Dermis microvascular lymphatic vessel endothelial cell (primary cell): Measurements from ENCODE around the gene CTNNBL1. TPM values are rescaled to one million over a fixed set of nuclear protein-coding genes. Genes with fewer than 3 reads are reported as not detected.
"Not testable (repeated sequence)": the region's sequence is repeated elsewhere in the genome, so short reads cannot be mapped to it uniquely, and the experiment has no call there.

Source experiments
- DNase-seq, 2 donors: peaks; one replicate each; pipeline versions ENCODE4 v3.0.0 to v3.0.0-alpha.2; 2010; ENCODE audit warnings: low read depth in 2 of 2
- total RNA-seq: library from RNA; depleted of rRNA; stranded (reverse); fragments of >200 nt; gene quantifications from 2 replicates; pipeline ENCODE4 v1.2.1, GENCODE V29; 2014

The CTNNBL1 gene
- total RNA-seq, 1 donor from 2014 or later: 22.7 TPM

GRCh38 chr20:37850724-37851355 is 157.0 kb downstream of the CTNNBL1 start:
- no peak for DNase-seq

- DNase-seq: no peak
Measured at GRCh38 chr20:37852666-37853065, 158.8 kb downstream of the CTNNBL1 start.

DNA sequence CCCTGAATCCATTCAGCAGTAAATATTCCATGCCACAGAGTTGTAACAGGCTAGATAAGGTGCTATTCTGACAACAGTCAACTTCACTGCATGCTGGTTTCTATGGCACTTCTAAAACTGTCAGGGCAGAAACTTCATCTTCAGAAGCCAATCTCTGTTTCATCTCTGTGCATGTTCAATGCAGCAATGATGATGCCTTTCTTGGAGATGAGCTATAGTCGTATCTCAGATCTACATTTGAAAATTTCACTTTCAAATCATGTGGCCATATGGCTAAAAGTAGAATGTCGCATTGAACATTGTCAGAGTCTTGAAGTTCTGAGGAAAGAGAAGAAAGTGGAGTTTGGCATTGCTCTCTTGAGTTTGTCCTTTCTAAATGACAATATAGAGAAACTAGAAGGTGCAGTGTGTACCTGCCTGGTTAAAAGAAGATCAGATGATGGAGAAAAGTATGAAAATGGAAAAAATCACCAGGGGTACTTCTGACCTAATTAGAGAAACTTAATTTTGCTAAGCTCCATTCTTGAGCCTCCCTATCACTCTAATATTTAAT is 160.1 kb downstream of the CTNNBL1 start:
- no peak for DNase-seq

DNA sequence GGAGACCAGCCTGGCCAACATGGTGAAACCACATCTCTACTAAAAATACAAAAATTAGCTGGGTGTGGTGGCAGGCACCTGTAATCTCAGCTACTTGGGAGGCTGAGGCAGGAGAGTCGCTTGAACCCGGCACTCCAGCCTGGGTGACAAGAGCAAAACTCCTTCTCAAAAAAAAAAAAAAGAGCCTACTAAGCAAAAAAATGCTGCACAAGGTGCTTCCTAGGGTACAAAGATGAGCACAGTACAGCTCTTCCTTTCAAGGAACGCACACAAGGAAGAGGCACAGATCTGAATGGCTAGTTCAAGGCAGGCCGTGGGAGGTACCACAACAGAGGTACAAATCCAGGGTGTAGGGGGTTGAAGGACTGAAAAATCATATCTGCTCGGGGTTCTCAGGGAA is 162.2 kb downstream of the CTNNBL1 start:
- DNase-seq: not testable (repeated sequence)

GRCh38 chr20:37856932-37857660 is 163.3 kb downstream of the CTNNBL1 start:
- no peak for DNase-seq

DNA sequence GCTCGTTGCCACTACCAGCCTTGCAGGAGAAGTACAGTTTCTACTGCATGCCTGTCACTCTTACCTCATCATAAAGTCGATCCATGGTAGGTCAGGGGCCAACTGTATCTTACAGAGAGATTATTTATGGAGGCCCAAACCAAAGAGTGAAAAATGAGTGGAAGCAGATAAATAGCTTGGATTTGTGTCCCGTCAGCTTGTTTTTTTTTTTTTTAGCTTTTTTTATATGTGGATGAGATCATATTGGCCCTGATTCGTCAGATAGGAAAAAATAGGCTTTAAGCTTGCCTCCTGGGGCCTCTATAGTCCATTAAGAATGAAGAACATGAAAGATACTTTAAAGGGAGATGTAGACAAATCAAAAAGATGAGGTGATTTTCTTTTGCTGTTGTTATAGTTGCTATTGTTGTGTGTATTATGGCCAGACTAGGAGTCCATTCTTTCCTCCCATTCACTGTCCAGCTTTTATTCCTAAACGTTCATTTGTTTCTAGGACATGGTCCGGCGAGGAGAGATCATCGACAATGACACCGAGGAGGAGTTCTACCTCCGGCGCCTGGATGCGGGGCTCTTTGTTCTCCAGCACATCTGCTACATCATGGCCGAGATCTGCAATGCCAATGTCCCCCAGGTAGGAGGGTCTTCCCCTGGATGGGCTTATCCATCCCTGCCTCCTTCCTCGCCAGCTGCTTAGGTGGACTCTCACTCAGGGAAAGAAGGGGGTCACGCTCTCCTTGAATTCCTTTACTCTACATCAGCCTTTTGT is 165.8 kb downstream of the CTNNBL1 start:
- DNase-seq: no peak

GRCh38 chr20:37863289-37863688 is 169.5 kb downstream of the CTNNBL1 start:
- no peak for DNase-seq

DNA sequence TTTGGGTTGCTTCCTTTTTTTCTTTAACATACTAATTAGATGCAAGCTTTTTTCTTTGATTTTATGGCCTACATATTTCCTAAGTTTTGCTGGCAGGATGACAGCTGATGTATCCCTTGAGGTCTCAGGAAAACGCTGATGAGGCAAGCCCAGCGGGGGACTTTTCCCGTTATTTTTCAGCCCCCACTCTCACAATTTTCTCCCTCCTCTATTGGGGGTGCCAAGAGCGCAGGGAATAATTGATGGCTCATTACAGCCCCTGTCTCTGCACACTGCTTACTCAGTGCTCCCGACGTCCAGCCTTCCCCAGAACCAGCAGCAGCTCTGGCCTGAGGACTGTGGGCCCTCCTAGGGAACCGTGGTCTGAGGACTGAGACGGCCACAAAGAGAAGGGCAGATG is 170.5 kb downstream of the CTNNBL1 start:
- no peak for DNase-seq

DNA sequence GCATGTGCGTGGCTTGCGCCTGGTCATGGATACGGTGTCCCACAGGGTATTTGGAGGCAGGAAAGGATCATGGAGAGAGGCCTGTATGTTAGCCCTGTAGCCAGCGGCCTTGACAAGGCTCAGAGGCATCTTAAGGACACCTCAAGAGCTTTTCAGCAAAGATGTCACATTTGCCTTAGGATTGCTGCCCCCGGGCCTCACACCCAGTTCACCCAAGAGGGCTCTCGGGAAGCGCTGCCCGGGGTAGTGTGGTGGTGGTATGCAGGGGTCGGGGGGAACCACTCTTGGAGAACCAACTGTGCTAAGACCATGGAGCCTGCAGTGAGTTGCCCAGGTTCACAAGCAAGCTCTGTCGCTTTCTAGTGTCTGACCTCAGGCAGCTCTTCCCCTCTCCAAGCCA is 172.2 kb downstream of the CTNNBL1 start:
- no peak for DNase-seq

GRCh38 chr20:37867289-37868195 is 173.7 kb downstream of the CTNNBL1 start:
- DNase-seq: no peak

DNA sequence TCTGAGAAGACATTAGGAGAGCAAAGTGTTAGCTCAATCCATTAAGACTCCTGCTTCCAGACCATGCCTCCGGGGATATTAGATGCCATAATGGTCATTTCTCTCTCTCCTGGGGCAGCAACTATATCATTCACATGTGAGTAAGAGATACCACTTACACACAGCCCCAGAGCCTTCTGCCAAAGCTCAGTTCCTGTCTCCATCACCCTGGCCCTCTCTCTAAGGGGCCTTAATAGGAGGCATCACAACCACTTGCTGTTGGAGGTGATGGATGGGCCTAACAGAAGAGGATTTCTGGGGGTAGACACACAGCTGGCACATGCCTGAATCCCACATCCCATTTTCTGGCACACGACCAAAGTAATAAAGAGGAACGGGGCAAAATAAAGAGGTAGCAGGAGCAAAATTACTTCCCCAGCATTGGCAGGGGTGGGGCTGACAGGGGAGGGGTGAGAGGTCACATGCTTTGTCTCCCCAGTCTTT is 175.1 kb downstream of the CTNNBL1 start:
- DNase-seq: no peak

- DNase-seq: no peak
Measured at GRCh38 chr20:37869334-37869861, 175.6 kb downstream of the CTNNBL1 start.

DNA sequence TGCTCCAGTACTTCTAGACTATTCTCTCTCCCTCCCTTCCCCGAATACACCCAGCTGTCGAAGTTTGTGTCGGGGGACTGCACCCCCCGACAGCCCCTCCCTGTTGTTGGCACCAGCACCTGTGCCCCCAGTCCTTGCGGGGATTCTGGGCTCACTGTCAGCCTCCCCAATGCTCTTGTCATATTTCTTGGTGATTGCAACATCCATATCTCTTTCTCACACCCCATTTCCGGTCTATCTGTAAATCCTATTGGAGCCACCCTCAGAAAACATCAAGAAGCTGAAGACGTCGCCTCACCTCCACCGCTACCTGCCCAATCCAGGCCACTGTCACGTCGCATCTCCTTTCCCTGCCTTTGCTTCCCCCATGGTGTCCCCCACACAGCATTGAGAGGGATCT is 176.5 kb downstream of the CTNNBL1 start:
- no peak for DNase-seq

DNA sequence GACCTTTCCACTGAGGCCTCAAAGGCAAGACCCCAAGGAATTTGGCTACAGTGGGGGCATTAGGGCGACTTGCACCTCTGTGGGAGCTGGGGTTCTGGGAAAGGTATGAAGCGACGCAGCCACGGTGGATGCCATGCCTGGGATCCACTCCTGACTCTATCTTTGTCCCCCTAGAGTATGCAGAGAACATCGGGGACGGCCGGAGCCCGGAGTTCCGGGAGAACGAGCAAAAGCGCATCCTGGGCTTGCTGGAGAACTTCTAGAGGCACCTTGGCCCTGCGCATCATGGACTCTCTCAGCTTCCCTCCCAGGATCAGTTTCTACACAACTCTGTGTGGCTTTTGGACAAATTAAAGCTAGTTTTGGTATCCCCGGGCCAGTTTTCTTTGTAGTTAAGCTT is 177.9 kb downstream of the CTNNBL1 start:
- no peak for DNase-seq

DNA sequence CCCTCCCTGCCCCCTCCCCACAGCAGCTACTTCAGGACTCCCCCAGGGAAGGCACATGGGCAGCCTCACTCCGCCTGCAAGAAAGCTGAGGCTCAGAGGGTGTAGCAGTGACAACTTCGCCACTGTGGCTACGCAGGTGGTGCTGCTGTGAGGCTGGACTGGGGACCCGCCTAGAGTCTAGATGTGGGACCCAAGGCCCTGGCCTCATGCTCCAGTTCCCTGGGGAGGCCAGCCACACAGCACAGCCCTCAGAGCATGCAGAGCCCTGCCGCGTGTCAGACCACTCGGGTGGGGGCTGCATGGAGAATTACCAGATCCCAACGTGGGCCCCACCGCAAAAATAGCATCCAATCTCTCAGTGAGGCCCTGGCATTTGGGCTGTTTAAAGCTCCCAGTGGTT is 178.3 kb downstream of the CTNNBL1 start:
- DNase-seq: no peak

- no peak for DNase-seq
Measured at GRCh38 chr20:37873884-37874283, 180.1 kb downstream of the CTNNBL1 start.

- DNase-seq: no peak
Measured at GRCh38 chr20:37875460-37876175, 181.8 kb downstream of the CTNNBL1 start.

DNA sequence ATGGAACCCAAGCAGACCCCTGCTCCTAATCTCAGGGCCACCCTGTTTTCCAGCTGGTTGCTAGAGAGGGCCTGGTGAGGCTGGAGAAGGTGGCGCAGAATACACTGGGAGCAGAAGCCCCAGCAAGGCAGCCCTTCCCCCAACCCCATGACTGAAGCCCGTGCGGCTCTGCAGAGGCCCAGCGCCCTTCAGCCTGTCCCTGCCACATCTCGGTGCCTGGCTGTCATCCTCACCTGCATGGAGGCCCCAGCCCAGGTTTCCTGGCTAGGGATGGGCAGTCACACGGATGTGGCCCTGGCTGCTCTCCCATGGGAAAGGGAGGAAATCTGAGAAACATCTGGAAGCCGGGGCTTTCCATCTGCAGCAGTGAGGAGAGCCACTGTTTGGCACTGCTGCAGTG is 183.0 kb downstream of the CTNNBL1 start:
- DNase-seq: no peak

- DNase-seq: no peak
Measured at GRCh38 chr20:37877832-37878772, 184.3 kb downstream of the CTNNBL1 start.
